GM12872 (cell line): Measurements from ENCODE around the gene C1orf167.

Experiments
- TF ChIP-seq, protein P1 (sequence below): IDR thresholded peaks from 3 replicates; pipeline ENCODE4 v1.5.1; 2011; ENCODE audit warnings: low read depth, mild to moderate bottlenecking, low read length, moderate library complexity; ENCODE audit not compliant: insufficient read depth

Gene C1orf167

GRCh38 chr1:11831945-11832725 is 70.1 kb downstream of the C1orf167 start:
- TF ChIP-seq, protein P1, sequence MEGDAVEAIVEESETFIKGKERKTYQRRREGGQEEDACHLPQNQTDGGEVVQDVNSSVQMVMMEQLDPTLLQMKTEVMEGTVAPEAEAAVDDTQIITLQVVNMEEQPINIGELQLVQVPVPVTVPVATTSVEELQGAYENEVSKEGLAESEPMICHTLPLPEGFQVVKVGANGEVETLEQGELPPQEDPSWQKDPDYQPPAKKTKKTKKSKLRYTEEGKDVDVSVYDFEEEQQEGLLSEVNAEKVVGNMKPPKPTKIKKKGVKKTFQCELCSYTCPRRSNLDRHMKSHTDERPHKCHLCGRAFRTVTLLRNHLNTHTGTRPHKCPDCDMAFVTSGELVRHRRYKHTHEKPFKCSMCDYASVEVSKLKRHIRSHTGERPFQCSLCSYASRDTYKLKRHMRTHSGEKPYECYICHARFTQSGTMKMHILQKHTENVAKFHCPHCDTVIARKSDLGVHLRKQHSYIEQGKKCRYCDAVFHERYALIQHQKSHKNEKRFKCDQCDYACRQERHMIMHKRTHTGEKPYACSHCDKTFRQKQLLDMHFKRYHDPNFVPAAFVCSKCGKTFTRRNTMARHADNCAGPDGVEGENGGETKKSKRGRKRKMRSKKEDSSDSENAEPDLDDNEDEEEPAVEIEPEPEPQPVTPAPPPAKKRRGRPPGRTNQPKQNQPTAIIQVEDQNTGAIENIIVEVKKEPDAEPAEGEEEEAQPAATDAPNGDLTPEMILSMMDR: no peak

DNA sequence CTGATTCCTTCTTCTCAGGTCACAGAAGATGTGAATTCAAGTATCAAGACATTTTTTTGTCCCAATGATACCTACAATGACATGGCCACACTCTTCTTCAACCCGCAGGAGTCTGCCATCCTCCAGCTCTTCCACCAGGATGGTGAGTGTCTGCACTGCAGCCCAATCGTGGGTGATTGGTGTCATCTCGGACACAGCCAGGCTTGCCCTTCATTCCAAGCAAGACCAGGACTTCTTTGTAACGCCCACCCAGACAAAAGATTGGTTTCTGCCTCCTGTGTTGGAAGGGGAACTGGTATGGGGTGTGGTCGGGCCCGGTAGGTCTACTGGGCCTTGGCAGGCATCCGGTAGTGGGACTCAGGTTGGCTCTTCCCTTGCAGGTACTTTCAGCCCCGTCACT is 71.5 kb downstream of the C1orf167 start:
- TF ChIP-seq, protein P1: no peak

DNA sequence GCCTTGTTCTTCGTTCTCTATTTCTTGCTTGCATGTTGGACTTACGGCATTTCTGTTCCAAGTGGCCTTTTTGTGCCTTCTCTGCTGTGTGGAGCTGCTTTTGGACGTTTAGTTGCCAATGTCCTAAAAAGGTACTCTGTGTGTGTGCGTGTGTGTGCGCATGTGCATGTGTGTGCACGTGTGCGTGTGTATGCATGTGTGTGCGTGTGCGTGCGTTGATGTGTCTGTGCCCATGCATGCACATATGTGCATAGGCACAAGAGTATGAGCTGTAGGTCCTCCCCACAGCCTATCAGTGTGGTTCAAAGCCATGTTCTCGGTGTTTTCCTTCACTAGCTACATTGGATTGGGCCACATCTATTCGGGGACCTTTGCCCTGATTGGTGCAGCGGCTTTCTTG is 71.9 kb downstream of the C1orf167 start:
- TF ChIP-seq, protein P1: no peak

GRCh38 chr1:11835441-11836225 is 73.6 kb downstream of the C1orf167 start:
- TF ChIP-seq, protein P1: no peak

DNA sequence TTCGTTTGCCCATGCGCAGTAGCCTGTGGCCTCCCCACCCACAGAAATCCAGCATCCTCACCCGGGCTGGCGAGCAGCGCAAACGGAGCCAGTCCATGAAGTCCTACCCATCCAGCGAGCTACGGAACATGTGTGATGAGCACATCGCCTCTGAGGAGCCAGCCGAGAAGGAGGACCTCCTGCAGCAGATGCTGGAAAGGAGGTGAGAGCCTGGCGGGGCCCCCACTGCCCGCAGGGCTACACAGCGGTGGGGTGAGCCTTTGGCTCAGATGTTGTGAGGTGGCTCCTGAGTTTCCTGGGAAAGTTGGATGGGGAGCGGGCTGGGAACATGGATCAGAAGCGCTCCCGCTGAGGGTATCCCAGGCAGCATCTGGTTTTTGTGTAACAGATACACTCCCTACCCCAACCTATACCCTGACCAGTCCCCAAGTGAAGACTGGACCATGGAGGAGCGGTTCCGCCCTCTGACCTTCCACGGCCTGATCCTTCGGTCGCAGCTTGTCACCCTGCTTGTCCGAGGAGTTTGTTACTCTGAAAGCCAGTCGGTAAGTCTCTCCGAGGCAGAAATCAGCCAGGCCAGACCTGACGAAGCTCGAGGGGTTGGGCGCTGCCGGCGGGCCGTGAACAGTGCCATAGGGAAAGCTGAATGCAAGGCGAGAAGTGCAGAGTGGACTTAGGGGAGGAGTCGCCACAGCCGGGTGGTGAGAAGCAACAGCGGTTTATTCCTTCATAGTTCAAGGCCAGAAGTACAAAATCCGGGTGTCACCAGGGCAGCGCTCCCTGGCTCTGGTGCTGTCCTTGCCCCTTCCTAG is 75.2 kb downstream of the C1orf167 start:
- TF ChIP-seq, protein P1: no peak

DNA sequence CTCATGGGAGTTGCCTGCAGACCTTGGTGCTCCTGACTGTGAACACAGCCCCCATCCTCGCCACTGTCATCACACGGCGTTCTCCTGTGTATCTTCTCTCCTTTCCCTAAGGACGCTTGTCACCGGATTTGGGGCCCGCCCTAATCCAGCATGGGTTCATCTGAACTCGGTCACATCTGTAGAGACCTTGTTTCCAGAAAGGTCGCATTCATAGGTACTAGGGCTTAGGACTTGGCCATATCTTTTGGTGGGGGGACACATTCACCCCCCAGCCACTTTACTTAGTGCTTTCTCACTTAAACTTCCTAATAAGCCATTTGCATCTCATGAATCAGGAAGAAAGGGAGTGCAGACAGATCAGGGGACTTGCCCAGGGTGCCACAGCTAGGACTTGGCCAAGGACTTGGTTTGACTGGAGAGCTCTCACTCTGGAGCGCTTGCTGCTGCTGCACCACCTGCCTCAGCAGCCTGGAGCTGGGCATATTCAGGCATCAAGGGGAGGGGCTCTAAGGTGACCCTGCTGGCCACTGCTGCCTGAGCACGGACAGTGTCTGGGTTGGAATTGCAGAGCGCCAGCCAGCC is 75.9 kb downstream of the C1orf167 start:
- TF ChIP-seq, protein P1: no peak
